HepG2 (cell line): Measurements from ENCODE around the gene MYOM1. TPM values are rescaled to one million over a fixed set of nuclear protein-coding genes. Genes with fewer than 3 reads are reported as not detected.

Experiments
- AGO2 ChIP-seq: fragments of 200-400 bp; formaldehyde crosslinking; optimal IDR thresholded peaks from 2 replicates; pipeline ENCODE3; 2017; ENCODE audit warnings: mild to moderate bottlenecking, low read depth, low read length, moderate library complexity
- ARNT2 ChIP-seq: sonication (generic); formaldehyde crosslinking; IDR thresholded peaks from 2 replicates; pipeline ENCODE4 v1.8.0; 2022; ENCODE audit warnings: mild to moderate bottlenecking, low read depth, missing genetic modification reagents, moderate library complexity
- DR1 ChIP-seq: sonication (generic); formaldehyde crosslinking; IDR thresholded peaks from 2 replicates; pipeline ENCODE4 v1.8.0; 2021; ENCODE audit warnings: mild to moderate bottlenecking, missing genetic modification reagents, inconsistent platforms
- ESRRA ChIP-seq: sonication (generic); formaldehyde crosslinking; IDR thresholded peaks from 2 replicates; pipeline ENCODE4 v1.5.1; 2020; ENCODE audit warnings: mild to moderate bottlenecking, low read depth, missing genetic modification reagents
- FOXC1 ChIP-seq: sonication (generic); formaldehyde crosslinking; IDR thresholded peaks from 2 replicates; pipeline ENCODE4 v1.8.0; 2022; ENCODE audit warnings: mild to moderate bottlenecking, missing genetic modification reagents, borderline replicate concordance
- MAF1 ChIP-seq: sonication (generic); formaldehyde crosslinking; IDR thresholded peaks from 2 replicates; pipeline ENCODE4 v1.5.0; 2020; ENCODE audit warnings: missing genetic modification reagents, borderline replicate concordance
- MATR3 ChIP-seq: sonication (generic); formaldehyde crosslinking; IDR thresholded peaks from 2 replicates; pipeline ENCODE4 v1.4.0; 2020; ENCODE audit warnings: missing genetic modification reagents
- ZNF136 ChIP-seq: sonication (generic); formaldehyde crosslinking; IDR thresholded peaks from 2 replicates; pipeline ENCODE4 v1.8.1; 2022; ENCODE audit warnings: low read depth, mild to moderate bottlenecking, moderate library complexity, missing genetic modification reagents
- ZNF670 ChIP-seq: sonication (generic); formaldehyde crosslinking; IDR thresholded peaks from 2 replicates; pipeline ENCODE4 v1.8.0; 2022; ENCODE audit warnings: mild to moderate bottlenecking, missing genetic modification reagents, borderline replicate concordance
- ZNF878 ChIP-seq: sonication (generic); formaldehyde crosslinking; IDR thresholded peaks from 2 replicates; pipeline ENCODE4 v1.8.1; 2023; ENCODE audit warnings: mild to moderate bottlenecking, missing genetic modification reagents, moderate library complexity
- polyA plus RNA-seq, 8 experiments: library from polyadenylated mRNA; depleted of rRNA in 3 of 8; stranded (reverse) in 7 of 8; unstranded in 1 of 8; fragments of >200 nt; fragmentation: Illumina TruSeq in 4 of 8; extraction: Trizol in 4 of 8; gene quantifications; 2 replicates each; pipeline versions ENCODE4 v1.2.1 to v1.2.3, GENCODE V29; 2011 to 2016; ENCODE audit warnings: low read depth in 4 of 8, missing spikeins in 1 of 8, mixed read lengths in 1 of 8; ENCODE audit not compliant: insufficient read depth in 1 of 8
- total RNA-seq, 5 experiments: library from RNA; depleted of rRNA; stranded (reverse); fragments of >200 nt; fragmentation: Illumina TruSeq; extraction: Trizol; gene quantifications; 2 replicates each; pipeline ENCODE4 v1.2.3, GENCODE V29; 2016; ENCODE audit warnings: low read depth in 1 of 5
- TF ChIP-seq, protein P1 (sequence below): sonication (generic); formaldehyde crosslinking; IDR thresholded peaks from 2 replicates; pipeline ENCODE4 v1.5.0; 2020; ENCODE audit warnings: mild to moderate bottlenecking, missing genetic modification reagents, moderate library complexity
- TF ChIP-seq, protein P2 (sequence below): sonication (generic); formaldehyde crosslinking; IDR thresholded peaks from 2 replicates; pipeline ENCODE4 v1.5.0; 2020; ENCODE audit warnings: missing genetic modification reagents
- TF ChIP-seq, protein P3 (sequence below): sonication (generic); formaldehyde crosslinking; IDR thresholded peaks from 2 replicates; pipeline ENCODE4 v1.5.0; 2020; ENCODE audit warnings: mild to moderate bottlenecking, low read depth, missing genetic modification reagents, borderline replicate concordance
- TF ChIP-seq, protein P4 (sequence below): sonication (generic); formaldehyde crosslinking; IDR thresholded peaks from 2 replicates; pipeline ENCODE4 v1.8.1; 2023; ENCODE audit warnings: mild to moderate bottlenecking, inconsistent platforms, moderate library complexity, missing genetic modification reagents, borderline replicate concordance
- TF ChIP-seq, protein P5 (sequence below): sonication (generic); formaldehyde crosslinking; IDR thresholded peaks from 2 replicates; pipeline ENCODE4 v1.4.0; 2020; ENCODE audit warnings: mild to moderate bottlenecking, missing genetic modification reagents, borderline replicate concordance
- TF ChIP-seq, protein P6 (sequence below): fragments of 450-650 bp; IDR thresholded peaks from 2 replicates; pipeline ENCODE4 v1.6.1; 2017; ENCODE audit warnings: mild to moderate bottlenecking

The MYOM1 gene
- total and polyA plus RNA-seq, 2 of the 13 experiments (the other 11 are each of a cell fraction or from before 2014, with no cell fraction given) = 0.46 to 0.98 TPM

DNA sequence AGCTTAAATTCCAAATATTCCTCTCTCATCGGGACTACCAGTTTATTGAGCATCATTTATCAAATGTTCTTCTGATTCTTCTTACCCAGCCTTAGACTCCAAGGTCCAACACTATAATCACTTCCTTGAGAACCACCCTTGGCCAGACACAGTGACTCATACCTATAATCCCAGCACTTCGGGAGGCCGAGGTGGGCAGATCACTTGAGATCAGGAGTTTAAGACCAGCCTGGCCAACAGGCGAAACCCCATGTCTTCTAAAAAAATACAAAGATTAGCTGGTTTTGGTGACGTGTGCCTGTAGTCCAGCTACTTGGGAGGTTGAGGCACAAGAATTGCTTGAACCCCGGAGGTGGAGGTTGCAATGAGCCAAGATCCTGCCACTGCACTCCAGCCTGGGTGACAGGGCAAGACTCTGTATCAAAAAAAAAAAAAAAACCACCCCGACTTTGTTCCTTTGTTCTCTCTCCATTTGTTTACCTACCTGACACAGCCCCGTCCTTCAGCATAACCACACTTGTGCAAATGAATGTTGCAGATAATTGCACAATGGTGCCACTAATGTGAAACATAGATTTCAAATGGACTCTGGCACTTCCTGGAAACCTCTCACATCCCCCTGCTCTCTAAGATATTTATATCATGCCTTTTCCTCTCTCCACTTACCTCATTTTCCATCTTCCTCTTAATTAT is 167.9 kb downstream of the MYOM1 start (continued):
- TF ChIP-seq, protein P1, sequence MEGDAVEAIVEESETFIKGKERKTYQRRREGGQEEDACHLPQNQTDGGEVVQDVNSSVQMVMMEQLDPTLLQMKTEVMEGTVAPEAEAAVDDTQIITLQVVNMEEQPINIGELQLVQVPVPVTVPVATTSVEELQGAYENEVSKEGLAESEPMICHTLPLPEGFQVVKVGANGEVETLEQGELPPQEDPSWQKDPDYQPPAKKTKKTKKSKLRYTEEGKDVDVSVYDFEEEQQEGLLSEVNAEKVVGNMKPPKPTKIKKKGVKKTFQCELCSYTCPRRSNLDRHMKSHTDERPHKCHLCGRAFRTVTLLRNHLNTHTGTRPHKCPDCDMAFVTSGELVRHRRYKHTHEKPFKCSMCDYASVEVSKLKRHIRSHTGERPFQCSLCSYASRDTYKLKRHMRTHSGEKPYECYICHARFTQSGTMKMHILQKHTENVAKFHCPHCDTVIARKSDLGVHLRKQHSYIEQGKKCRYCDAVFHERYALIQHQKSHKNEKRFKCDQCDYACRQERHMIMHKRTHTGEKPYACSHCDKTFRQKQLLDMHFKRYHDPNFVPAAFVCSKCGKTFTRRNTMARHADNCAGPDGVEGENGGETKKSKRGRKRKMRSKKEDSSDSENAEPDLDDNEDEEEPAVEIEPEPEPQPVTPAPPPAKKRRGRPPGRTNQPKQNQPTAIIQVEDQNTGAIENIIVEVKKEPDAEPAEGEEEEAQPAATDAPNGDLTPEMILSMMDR (CRISPR knock-in tag) = no peak
- TF ChIP-seq, protein P2, sequence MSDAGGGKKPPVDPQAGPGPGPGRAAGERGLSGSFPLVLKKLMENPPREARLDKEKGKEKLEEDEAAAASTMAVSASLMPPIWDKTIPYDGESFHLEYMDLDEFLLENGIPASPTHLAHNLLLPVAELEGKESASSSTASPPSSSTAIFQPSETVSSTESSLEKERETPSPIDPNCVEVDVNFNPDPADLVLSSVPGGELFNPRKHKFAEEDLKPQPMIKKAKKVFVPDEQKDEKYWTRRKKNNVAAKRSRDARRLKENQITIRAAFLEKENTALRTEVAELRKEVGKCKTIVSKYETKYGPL (CRISPR knock-in tag) = 0 out of 2 replicates have a peak, but pooled peaks have one; percentile 9
- TF ChIP-seq ARNT2 (peak; percentile 69), ZNF136 (CRISPR knock-in tag) (no peak; the same call in 1 of the 2 replicates), ESRRA (CRISPR knock-in tag) (no peak), FOXC1 (CRISPR knock-in tag) (no peak), MATR3 (CRISPR knock-in tag) (no peak), AGO2 (no peak), ZNF878 (CRISPR knock-in tag) (0 out of 2 replicates have a peak, but pooled peaks have one; percentile 37), ZNF670 (CRISPR knock-in tag) (no peak), DR1 (no peak), MAF1 (no peak)
- TF ChIP-seq, protein P3, sequence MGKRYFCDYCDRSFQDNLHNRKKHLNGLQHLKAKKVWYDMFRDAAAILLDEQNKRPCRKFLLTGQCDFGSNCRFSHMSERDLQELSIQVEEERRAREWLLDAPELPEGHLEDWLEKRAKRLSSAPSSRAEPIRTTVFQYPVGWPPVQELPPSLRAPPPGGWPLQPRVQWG (CRISPR knock-in tag) = no peak
- TF ChIP-seq, protein P4, sequence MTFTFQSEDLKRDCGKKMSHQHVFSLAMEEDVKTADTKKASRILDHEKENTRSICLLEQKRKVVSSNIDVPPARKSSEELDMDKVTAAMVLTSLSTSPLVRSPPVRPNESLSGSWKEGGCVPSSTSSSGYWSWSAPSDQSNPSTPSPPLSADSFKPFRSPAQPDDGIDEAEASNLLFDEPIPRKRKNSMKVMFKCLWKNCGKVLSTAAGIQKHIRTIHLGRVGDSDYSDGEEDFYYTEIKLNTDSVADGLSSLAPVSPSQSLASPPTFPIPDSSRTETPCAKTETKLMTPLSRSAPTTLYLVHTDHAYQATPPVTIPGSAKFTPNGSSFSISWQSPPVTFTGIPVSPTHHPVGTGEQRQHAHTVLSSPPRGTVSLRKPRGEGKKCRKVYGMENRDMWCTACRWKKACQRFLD (CRISPR knock-in tag) = no peak
- TF ChIP-seq, protein P5, sequence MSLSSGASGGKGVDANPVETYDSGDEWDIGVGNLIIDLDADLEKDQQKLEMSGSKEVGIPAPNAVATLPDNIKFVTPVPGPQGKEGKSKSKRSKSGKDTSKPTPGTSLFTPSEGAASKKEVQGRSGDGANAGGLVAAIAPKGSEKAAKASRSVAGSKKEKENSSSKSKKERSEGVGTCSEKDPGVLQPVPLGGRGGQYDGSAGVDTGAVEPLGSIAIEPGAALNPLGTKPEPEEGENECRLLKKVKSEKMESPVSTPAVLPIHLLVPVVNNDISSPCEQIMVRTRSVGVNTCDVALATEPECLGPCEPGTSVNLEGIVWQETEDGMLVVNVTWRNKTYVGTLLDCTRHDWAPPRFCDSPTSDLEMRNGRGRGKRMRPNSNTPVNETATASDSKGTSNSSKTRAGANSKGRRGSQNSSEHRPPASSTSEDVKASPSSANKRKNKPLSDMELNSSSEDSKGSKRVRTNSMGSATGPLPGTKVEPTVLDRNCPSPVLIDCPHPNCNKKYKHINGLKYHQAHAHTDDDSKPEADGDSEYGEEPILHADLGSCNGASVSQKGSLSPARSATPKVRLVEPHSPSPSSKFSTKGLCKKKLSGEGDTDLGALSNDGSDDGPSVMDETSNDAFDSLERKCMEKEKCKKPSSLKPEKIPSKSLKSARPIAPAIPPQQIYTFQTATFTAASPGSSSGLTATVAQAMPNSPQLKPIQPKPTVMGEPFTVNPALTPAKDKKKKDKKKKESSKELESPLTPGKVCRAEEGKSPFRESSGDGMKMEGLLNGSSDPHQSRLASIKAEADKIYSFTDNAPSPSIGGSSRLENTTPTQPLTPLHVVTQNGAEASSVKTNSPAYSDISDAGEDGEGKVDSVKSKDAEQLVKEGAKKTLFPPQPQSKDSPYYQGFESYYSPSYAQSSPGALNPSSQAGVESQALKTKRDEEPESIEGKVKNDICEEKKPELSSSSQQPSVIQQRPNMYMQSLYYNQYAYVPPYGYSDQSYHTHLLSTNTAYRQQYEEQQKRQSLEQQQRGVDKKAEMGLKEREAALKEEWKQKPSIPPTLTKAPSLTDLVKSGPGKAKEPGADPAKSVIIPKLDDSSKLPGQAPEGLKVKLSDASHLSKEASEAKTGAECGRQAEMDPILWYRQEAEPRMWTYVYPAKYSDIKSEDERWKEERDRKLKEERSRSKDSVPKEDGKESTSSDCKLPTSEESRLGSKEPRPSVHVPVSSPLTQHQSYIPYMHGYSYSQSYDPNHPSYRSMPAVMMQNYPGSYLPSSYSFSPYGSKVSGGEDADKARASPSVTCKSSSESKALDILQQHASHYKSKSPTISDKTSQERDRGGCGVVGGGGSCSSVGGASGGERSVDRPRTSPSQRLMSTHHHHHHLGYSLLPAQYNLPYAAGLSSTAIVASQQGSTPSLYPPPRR = peak; percentile 93
- TF ChIP-seq, protein P6, sequence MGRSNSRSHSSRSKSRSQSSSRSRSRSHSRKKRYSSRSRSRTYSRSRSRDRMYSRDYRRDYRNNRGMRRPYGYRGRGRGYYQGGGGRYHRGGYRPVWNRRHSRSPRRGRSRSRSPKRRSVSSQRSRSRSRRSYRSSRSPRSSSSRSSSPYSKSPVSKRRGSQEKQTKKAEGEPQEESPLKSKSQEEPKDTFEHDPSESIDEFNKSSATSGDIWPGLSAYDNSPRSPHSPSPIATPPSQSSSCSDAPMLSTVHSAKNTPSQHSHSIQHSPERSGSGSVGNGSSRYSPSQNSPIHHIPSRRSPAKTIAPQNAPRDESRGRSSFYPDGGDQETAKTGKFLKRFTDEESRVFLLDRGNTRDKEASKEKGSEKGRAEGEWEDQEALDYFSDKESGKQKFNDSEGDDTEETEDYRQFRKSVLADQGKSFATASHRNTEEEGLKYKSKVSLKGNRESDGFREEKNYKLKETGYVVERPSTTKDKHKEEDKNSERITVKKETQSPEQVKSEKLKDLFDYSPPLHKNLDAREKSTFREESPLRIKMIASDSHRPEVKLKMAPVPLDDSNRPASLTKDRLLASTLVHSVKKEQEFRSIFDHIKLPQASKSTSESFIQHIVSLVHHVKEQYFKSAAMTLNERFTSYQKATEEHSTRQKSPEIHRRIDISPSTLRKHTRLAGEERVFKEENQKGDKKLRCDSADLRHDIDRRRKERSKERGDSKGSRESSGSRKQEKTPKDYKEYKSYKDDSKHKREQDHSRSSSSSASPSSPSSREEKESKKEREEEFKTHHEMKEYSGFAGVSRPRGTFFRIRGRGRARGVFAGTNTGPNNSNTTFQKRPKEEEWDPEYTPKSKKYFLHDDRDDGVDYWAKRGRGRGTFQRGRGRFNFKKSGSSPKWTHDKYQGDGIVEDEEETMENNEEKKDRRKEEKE = no peak
